HG03457 (cell line): ENCODE measurements around the gene GRIN2A.

ENCODE experiments used
- ATAC-seq: cut with Tn5 transposase; IDR thresholded peaks from one replicate; pipeline ENCODE4 v1.9.1; 2021; ENCODE audit warnings: moderate number of reproducible peaks; ENCODE audit not compliant: unreplicated experiment

The GRIN2A gene

GRCh38 chr16:10039220-10040096, 142.8 kb downstream of the GRIN2A start:
- ATAC-seq, result no peak

- ATAC-seq, result no peak
Observed at GRCh38 chr16:10037751-10038150, 144.5 kb downstream of the GRIN2A start.

GRCh38 chr16:10036956-10037355, 145.3 kb downstream of the GRIN2A start:
- ATAC-seq, result no peak

- ATAC-seq, result no peak
Observed at GRCh38 chr16:10033556-10033955, 148.7 kb downstream of the GRIN2A start.

- no peak for ATAC-seq
Observed at GRCh38 chr16:10031955-10032354, 150.3 kb downstream of the GRIN2A start.

GRCh38 chr16:10031473-10031872, 150.8 kb downstream of the GRIN2A start:
- ATAC-seq, result no peak

GRCh38 chr16:10028644-10029043, 153.6 kb downstream of the GRIN2A start:
- no peak for ATAC-seq

GRCh38 chr16:10027553-10027952, 154.7 kb downstream of the GRIN2A start:
- ATAC-seq, result no peak

GRCh38 chr16:10026593-10026992, 155.6 kb downstream of the GRIN2A start:
- no peak for ATAC-seq

GRCh38 chr16:10022098-10022497, 160.1 kb downstream of the GRIN2A start:
- ATAC-seq, result no peak

GRCh38 chr16:10020866-10021265, 161.4 kb downstream of the GRIN2A start:
- ATAC-seq, result no peak

- no peak for ATAC-seq
Observed at GRCh38 chr16:10016752-10017151, 165.5 kb downstream of the GRIN2A start.

GRCh38 chr16:10015397-10015796, 166.8 kb downstream of the GRIN2A start:
- no peak for ATAC-seq

GRCh38 chr16:10013774-10014173, 168.5 kb downstream of the GRIN2A start:
- no peak for ATAC-seq

- no peak for ATAC-seq
Observed at GRCh38 chr16:10013364-10013763, 168.9 kb downstream of the GRIN2A start.

GRCh38 chr16:10009684-10010083, 172.5 kb downstream of the GRIN2A start:
- no peak for ATAC-seq

- no peak for ATAC-seq
Observed at GRCh38 chr16:10003486-10003885, 178.7 kb downstream of the GRIN2A start.

GRCh38 chr16:10001258-10001775, 180.9 kb downstream of the GRIN2A start:
- no peak for ATAC-seq

GRCh38 chr16:9996221-9996620, 186.0 kb downstream of the GRIN2A start:
- ATAC-seq, result no peak

- no peak for ATAC-seq
Observed at GRCh38 chr16:9992441-9992840, 189.8 kb downstream of the GRIN2A start.

- ATAC-seq, result no peak
Observed at GRCh38 chr16:9980981-9981380, 201.2 kb downstream of the GRIN2A start.

- no peak for ATAC-seq
Observed at GRCh38 chr16:9978160-9978725, 204.0 kb downstream of the GRIN2A start.
